HEK293T (cell line): ENCODE data around the gene ERICH4.

Source experiments
- CTCF ChIA-PET: fragments of 350-600 bp; formaldehyde crosslinking; extraction: SDS; loops from one replicate; lab custom pipeline; 2021; ENCODE audit warnings: antibody characterized with exemption, inconsistent platforms; lab: Yijun Ruan, JAX
- POLR2A ChIA-PET: fragments of 350-600 bp; formaldehyde crosslinking; extraction: SDS; loops from one replicate; lab custom pipeline; 2020; ENCODE audit warnings: antibody characterized with exemption, inconsistent platforms; lab: Yijun Ruan, JAX
- DNase-seq: peaks from one replicate; pipeline ENCODE4 v3.0.0; 2012; ENCODE audit warnings: mixed read lengths; ENCODE audit errors: extremely low spot score
- ARNT ChIP-seq: fragments of 450-650 bp; IDR thresholded peaks from 2 replicates; pipeline ENCODE4 v1.6.1; 2017; ENCODE audit warnings: mild to moderate bottlenecking
- BHLHE40 ChIP-seq: fragments of 450-650 bp; IDR thresholded peaks from 2 replicates; pipeline ENCODE4 v1.6.1; 2016; ENCODE audit warnings: mild to moderate bottlenecking, moderate library complexity, borderline replicate concordance
- CTBP1 ChIP-seq: fragments of 450-650 bp; IDR thresholded peaks from 2 replicates; pipeline ENCODE4 v1.6.1; 2016; ENCODE audit warnings: borderline replicate concordance
- ELF4 ChIP-seq: fragments of 450-650 bp; IDR thresholded peaks from 2 replicates; pipeline ENCODE4 v1.6.1; 2017; ENCODE audit warnings: antibody characterized with exemption
- FOXA1 ChIP-seq: fragments of 450-650 bp; IDR thresholded peaks from 2 replicates; pipeline ENCODE4 v1.6.1; 2016; ENCODE audit warnings: mild to moderate bottlenecking
- FOXK2 ChIP-seq: fragments of 450-650 bp; IDR thresholded peaks from 2 replicates; pipeline ENCODE4 v1.6.1; 2016; ENCODE audit warnings: mild to moderate bottlenecking
- FOXM1 ChIP-seq: fragments of 450-650 bp; IDR thresholded peaks from 2 replicates; pipeline ENCODE4 v1.6.1; 2017; ENCODE audit warnings: mild to moderate bottlenecking, borderline replicate concordance
- HDGF ChIP-seq: fragments of 450-650 bp; IDR thresholded peaks from 2 replicates; pipeline ENCODE4 v1.6.1; 2017; ENCODE audit warnings: antibody characterized with exemption, borderline replicate concordance
- L3MBTL2 ChIP-seq: fragments of 450-650 bp; conservative IDR thresholded peaks from 2 replicates; pipeline ENCODE4 v1.6.1; 2016; ENCODE audit warnings: mild to moderate bottlenecking
- LEF1 ChIP-seq: fragments of 450-650 bp; IDR thresholded peaks from 2 replicates; pipeline ENCODE4 v1.6.1; 2017; ENCODE audit warnings: mild to moderate bottlenecking, borderline replicate concordance
- NFRKB ChIP-seq: fragments of 450-650 bp; IDR thresholded peaks from 2 replicates; pipeline ENCODE4 v1.6.1; 2016; ENCODE audit warnings: mild to moderate bottlenecking, moderate library complexity
- SP1 ChIP-seq: fragments of 450-650 bp; IDR thresholded peaks from 2 replicates; pipeline ENCODE4 v1.6.1; 2017
- SUZ12 ChIP-seq: fragments of 450-650 bp; IDR thresholded peaks from 2 replicates; pipeline ENCODE4 v1.6.1; 2016; ENCODE audit warnings: mild to moderate bottlenecking
- TARDBP ChIP-seq: fragments of 450-650 bp; IDR thresholded peaks from 2 replicates; pipeline ENCODE4 v1.6.1; 2016
- ZNF384 ChIP-seq: fragments of 450-650 bp; IDR thresholded peaks from 2 replicates; pipeline ENCODE4 v1.6.1; 2016
- TF ChIP-seq, protein P1 (sequence below): fragments of 450-650 bp; IDR thresholded peaks from 2 replicates; pipeline ENCODE4 v1.6.1; 2016

Gene ERICH4

DNA sequence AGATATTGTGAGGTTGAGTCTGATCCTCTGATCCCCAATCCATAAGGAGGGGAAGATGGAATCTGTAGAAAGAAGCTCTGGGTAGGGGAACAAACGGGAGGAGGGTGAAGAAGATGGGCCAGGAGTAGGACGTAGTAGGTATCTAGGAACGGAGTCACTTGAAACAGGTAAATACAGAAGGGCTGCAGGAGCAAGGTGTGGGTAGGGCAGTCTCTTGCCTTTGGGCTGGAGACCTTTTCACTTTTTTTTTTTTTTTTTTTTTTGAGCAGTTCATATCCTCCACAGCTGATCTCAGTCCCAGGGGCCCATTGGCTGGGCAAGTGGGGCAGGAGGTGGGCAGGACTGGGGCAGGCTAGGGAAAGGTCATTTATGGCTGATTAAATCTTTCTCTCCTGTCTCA lies 43.9 kb upstream of the ERICH4 start:
- no peak for DNase-seq
- POLR2A ChIA-PET: interaction anchor here (0.9 to 1.9 kb wide), 2 partner anchors 10 to 40 kb away, joined by 5 to 8 read pairs; partner anchors contain the start of gene DMAC2
- CTCF ChIA-PET: no interaction called here
- TF ChIP-seq ELF4: no peak
- no peak for TF ChIP-seq FOXM1
- no peak for TF ChIP-seq SUZ12
- no peak for TF ChIP-seq NFRKB
- TF ChIP-seq FOXK2: no peak
- TF ChIP-seq ARNT: no peak
- no peak for TF ChIP-seq SP1
- no peak for TF ChIP-seq HDGF
- TF ChIP-seq CTBP1: no peak
- no peak for TF ChIP-seq LEF1
- no peak for TF ChIP-seq L3MBTL2
- TF ChIP-seq, protein P1, sequence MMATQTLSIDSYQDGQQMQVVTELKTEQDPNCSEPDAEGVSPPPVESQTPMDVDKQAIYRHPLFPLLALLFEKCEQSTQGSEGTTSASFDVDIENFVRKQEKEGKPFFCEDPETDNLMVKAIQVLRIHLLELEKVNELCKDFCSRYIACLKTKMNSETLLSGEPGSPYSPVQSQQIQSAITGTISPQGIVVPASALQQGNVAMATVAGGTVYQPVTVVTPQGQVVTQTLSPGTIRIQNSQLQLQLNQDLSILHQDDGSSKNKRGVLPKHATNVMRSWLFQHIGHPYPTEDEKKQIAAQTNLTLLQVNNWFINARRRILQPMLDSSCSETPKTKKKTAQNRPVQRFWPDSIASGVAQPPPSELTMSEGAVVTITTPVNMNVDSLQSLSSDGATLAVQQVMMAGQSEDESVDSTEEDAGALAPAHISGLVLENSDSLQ: no peak
- no peak for TF ChIP-seq BHLHE40

DNA sequence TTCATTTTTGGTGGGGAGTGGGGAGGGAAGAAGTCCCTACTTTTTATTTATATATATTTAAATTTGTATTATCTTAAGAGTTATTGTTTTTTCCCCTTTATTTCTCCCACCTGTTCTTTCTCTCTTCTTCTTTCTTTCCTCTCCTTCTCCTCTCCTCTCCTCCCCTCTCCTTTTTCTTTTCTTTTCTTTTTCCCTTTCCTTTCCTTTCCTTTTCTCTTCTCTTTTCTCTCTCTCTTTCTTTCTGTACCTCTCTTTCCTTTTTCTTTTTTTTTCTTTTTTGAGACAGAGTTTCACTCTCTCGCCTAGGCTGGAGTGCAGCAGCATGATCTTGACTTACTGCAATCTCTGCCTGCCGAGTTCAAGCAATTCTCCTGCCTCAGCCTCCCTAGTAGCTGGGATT lies 43.4 kb upstream of the ERICH4 start:
- TF ChIP-seq TARDBP: no peak
- no peak for TF ChIP-seq LEF1
- no peak for TF ChIP-seq HDGF
- no peak for TF ChIP-seq SUZ12
- TF ChIP-seq, protein P1: no peak
- no peak for TF ChIP-seq L3MBTL2
- TF ChIP-seq SP1: no peak
- TF ChIP-seq ARNT: no peak
- TF ChIP-seq FOXK2: no peak
- POLR2A ChIA-PET: interaction anchor here (0.9 to 1.9 kb wide), 2 partner anchors 9 to 40 kb away, joined by 5 to 8 read pairs; partner anchors contain the start of gene DMAC2
- DNase-seq: no peak
- CTCF ChIA-PET: no interaction called here

- DNase-seq: no peak
- ChIA-PET CTCF (no interaction called here), POLR2A (no interaction called here)
- TF ChIP-seq FOXM1 (no peak), FOXA1 (no peak), BHLHE40 (no peak), FOXK2 (no peak), SP1 (no peak), NFRKB (no peak), CTBP1 (no peak), L3MBTL2 (no peak), ZNF384 (no peak), ARNT (no peak), LEF1 (no peak), TARDBP (no peak), HDGF (no peak), ELF4 (no peak), SUZ12 (no peak)
- TF ChIP-seq, protein P1: no peak
These were observed 41.5 kb upstream of the ERICH4 start for GRCh38 chr19:41401483-41401882.

GRCh38 chr19:41402010-41402409 lies 40.9 kb upstream of the ERICH4 start:
- TF ChIP-seq, protein P1: no peak
- DNase-seq: no peak
- ChIA-PET CTCF (interaction anchor here (0.8 kb wide), 1 partner anchor 23 kb away, joined by 3 read pairs; no protein-coding TSS in a partner anchor), POLR2A (no interaction called here)

DNA sequence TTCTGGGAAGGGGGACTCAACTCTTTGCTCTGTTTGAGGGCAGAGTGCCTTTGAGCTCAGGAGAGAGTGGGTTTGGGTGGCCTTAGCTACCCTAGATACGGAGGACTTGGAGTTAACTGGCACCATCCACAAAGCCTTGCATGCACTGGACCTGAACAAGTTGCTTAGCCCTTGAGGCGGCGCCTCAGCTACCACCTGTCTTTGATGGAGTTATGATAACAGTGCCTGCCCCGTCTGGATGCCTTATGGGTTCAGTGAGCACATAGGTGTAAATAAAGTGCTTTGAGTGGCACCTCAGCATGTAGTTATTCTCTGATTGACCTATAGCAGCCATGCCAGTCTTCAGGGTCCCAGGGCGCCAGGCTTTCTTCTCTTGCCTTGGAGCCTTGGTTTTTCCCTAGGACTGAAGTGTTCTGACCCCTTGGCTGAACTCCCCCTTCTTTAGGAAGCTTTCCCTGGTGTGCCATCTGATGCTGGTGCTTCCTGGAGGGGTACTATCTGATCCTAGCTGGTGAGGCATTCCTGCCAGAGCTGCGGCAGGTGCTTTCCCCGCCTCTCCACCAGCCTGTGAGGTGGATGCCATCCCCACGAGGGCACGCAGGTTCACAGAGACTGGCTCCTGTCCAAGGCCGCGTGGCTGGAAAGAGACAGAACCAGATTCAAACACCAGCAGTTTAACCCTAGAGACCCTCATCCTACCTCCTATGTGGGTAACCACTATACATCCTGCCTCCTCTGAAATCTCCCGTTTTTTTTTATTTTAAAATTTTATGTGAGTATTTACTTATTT lies 39.6 kb upstream of the ERICH4 start:
- ChIA-PET CTCF (no interaction called here), POLR2A (no interaction called here)
- no peak for DNase-seq
- no peak for TF ChIP-seq SUZ12
- TF ChIP-seq FOXK2: no peak
- no peak for TF ChIP-seq L3MBTL2

DNA sequence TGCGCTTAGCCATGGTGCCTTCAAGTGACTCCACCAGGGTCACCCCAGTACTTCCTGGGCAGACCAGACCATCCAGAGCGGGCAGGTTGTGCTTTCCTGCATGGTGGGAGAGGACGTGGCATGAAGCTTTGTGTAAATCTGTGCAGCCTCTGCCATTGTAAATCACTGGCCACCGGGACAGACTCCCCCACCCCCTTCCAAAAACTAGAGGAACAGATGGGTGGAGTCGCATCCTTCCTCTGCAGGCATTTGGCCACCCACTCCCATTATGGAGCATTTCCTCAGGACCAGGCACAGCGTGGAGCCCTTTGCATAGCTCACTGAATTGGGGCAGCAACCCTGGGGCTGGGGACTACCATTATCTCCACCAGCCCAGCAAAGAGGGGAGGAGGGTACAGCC lies 37.2 kb upstream of the ERICH4 start:
- no peak for DNase-seq
- no peak for TF ChIP-seq L3MBTL2
- no peak for TF ChIP-seq ARNT
- no peak for TF ChIP-seq ZNF384
- no peak for TF ChIP-seq HDGF
- TF ChIP-seq SP1: no peak
- TF ChIP-seq SUZ12: no peak
- TF ChIP-seq FOXK2: no peak
- TF ChIP-seq, protein P1: no peak
- TF ChIP-seq FOXA1: no peak
- TF ChIP-seq CTBP1: no peak
- TF ChIP-seq ELF4: no peak
- TF ChIP-seq TARDBP: no peak
- TF ChIP-seq NFRKB: no peak
- TF ChIP-seq BHLHE40: no peak
- POLR2A ChIA-PET: interaction anchor here (1.1 kb wide), 1 partner anchor 34 kb away, joined by 5 read pairs; the partner anchor contains the start of gene DMAC2
- CTCF ChIA-PET: interaction anchor here (0.5 kb wide), 1 partner anchor 484 kb away, joined by 3 read pairs; no protein-coding TSS in a partner anchor
